Choroid plexus epithelial cell (primary cell): ENCODE measurements around the gene LRRD1.
A peak's percentile ranks its signal among the peaks of the same experiment; 100 is the strongest.
"Not testable (repeated sequence)": the region's sequence is repeated elsewhere in the genome, so short reads cannot be mapped to it uniquely, and the experiment has no call there.

Experiments used
- DNase-seq: peaks from one replicate; pipeline ENCODE4 v3.0.0-alpha.2; 2010; ENCODE audit warnings: low read depth
- H3K4me3 ChIP-seq: 2 replicates; pipeline ENCODE4 v1.5.1; 2011; ENCODE audit warnings: low read depth, mild to moderate bottlenecking, control low read depth, low read length, moderate library complexity
- CTCF ChIP-seq: conservative IDR thresholded peaks from 2 replicates; pipeline ENCODE4 v1.5.1; 2011; ENCODE audit warnings: low read depth, mild to moderate bottlenecking, control low read depth, inconsistent platforms, low read length, moderate library complexity

LRRD1 gene

GRCh38 chr7:92108821-92109220 is 70.1 kb downstream of the LRRD1 start:
- no peak overlapping the region for H3K4me3 ChIP-seq
- no peak for DNase-seq
- no peak for TF ChIP-seq CTCF

- not testable (repeated sequence) for H3K4me3 ChIP-seq
- DNase-seq: peak; percentile 60
Observed at GRCh38 chr7:92102862-92103261, 76.1 kb downstream of the LRRD1 start.

- H3K4me3 ChIP-seq: no peak overlapping the region
- no peak for TF ChIP-seq CTCF
- no peak for DNase-seq
Observed at GRCh38 chr7:92100534-92100933, 78.4 kb downstream of the LRRD1 start.

GRCh38 chr7:92095380-92095779 is 83.6 kb downstream of the LRRD1 start:
- no peak for DNase-seq
- no peak overlapping the region for H3K4me3 ChIP-seq
- TF ChIP-seq CTCF: no peak
